ENCODE data around the gene ERFL.

The ERFL gene

DNA sequence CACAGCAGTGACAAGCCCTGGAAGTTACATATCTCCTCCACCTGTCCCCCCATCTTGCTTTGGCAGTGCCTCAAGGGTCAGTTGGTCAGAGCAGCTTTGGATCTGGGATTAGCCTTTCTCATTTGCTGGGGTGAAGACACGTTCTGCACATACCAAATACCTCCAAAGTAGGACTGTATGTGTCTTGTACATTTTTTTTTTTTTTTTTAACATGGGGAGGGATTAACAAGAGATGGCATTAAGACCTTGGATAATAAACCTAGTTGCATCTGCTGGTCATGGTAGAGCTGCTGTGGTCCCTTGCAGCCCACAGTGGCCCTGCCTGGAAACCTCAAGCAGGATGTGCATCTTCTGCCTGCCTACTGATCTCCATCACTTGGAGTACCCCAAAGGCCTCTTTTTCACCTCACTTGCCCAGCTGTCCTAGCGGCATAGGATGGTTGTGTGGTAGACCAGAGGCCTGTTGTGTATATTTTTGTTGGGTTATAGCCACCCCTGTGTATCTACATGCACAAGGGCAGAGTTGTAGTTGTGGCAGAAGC, 65.7 kb downstream of the ERFL start:
- TF ChIP-seq, protein P1, sequence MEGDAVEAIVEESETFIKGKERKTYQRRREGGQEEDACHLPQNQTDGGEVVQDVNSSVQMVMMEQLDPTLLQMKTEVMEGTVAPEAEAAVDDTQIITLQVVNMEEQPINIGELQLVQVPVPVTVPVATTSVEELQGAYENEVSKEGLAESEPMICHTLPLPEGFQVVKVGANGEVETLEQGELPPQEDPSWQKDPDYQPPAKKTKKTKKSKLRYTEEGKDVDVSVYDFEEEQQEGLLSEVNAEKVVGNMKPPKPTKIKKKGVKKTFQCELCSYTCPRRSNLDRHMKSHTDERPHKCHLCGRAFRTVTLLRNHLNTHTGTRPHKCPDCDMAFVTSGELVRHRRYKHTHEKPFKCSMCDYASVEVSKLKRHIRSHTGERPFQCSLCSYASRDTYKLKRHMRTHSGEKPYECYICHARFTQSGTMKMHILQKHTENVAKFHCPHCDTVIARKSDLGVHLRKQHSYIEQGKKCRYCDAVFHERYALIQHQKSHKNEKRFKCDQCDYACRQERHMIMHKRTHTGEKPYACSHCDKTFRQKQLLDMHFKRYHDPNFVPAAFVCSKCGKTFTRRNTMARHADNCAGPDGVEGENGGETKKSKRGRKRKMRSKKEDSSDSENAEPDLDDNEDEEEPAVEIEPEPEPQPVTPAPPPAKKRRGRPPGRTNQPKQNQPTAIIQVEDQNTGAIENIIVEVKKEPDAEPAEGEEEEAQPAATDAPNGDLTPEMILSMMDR (IDR thresholded peaks at IDR 0.05; ENCODE audit: extremely low read depth, insufficient read depth, missing control alignments), result no peak
- in situ Hi-C loops (cut with MboI; ENCODE audit: low pct_unique_long_range_greater_than_20kb, low sequenced_read_pairs, unreplicated experiment), result no loop called here

DNA sequence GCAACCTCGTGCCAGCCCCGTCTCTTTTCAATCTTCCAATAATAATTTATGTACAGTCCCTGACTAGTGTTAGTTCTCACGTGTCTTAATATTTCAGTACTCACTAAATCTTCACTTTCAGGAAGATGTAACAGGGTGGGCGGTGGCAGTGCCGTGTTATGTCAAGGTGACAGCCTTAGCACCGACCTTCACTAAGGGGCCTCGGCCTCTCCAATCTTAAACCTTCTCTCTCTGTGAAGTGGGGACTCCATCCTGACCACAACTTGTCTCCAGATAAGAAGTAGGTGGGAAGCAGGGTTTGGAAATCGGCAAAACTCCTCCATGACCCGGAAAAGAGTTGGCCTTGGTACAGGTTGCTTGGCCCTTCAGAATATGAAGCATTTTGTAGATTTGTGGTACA, 66.4 kb downstream of the ERFL start:
- TF ChIP-seq, protein P1 (IDR thresholded peaks at IDR 0.05; ENCODE audit: extremely low read depth, insufficient read depth, missing control alignments), result no peak
- in situ Hi-C loops (cut with MboI; ENCODE audit: low pct_unique_long_range_greater_than_20kb, low sequenced_read_pairs, unreplicated experiment), result no loop called here
- DNase-seq (ENCODE audit: low spot score), result no peak

More for the DNA sequence above, 65.7 kb downstream of the ERFL start:
- no peak for DNase-seq (ENCODE audit: low spot score)

DNA sequence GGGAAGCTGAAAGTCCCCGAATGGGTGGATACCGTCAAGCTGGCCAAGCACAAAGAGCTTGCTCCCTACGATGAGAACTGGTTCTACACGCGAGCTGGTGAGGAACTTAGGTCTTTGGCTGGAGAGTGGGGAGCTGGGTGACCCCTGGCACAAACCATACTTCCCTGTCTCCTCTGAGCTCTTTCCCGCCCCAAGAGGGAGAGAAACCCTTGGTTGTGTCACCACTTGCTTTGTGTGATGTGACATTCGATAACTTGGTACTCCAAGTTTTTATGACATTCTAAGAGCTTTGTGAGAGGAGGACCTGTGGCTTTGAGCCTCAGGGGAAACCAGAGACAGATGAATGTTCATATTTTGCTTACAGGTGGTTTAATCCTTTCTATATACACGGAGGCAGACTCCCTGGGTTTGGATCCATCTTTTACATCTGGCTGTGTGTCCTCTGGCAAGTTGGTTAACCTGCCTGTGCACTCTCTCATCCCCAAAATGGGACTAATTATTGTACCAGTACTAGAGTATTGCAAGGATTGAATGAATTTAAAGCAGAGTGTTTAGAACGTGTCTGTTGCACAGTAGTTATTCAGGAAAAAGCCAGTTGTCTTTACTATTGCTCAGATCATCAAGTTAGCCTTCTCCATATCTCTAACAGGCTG, 67.0 kb downstream of the ERFL start:
- TF ChIP-seq, protein P1 (IDR thresholded peaks at IDR 0.05; ENCODE audit: extremely low read depth, insufficient read depth, missing control alignments), result no peak
- no peak for DNase-seq (ENCODE audit: low spot score)
- in situ Hi-C loops (cut with MboI; ENCODE audit: low pct_unique_long_range_greater_than_20kb, low sequenced_read_pairs, unreplicated experiment), result no loop called here

DNA sequence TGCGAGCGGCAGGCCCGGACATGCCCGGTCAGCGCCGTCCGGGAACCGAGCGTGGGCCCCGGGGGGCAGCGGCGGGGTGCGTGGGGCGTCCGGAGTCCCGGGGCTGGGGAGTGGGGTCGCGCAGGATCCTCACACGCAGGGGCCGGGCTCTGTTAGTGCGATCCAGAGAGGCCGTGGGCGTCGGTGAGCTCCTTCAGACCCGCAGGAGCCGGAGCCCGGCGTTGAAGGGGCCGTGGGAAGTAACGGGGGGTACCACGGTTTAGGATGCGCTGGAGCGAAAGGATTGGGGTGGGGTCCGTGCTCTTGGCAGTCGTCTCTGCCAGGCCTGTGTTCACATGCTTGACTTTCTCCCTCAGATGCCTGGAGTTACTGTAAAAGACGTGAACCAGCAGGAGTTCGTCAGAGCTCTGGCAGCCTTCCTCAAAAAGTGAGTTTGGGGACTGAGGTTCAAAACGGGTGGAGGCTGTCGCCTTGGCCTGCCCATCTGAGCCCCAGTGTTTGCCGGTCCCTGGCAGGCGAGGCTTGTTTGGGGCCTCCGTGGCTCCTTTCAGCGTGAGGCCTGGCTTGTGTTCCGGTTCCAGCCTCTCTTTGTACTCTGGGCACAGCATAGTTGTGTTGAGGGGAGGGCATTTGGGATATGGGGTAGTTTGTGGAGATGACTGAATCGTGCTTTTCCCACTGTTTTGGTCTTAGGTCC, 67.7 kb downstream of the ERFL start:
- in situ Hi-C loops (cut with MboI; ENCODE audit: low pct_unique_long_range_greater_than_20kb, low sequenced_read_pairs, unreplicated experiment), result no loop called here
- no peak for DNase-seq (ENCODE audit: low spot score)
- TF ChIP-seq, protein P1 (IDR thresholded peaks at IDR 0.05; ENCODE audit: extremely low read depth, insufficient read depth, missing control alignments), result no peak

DNA sequence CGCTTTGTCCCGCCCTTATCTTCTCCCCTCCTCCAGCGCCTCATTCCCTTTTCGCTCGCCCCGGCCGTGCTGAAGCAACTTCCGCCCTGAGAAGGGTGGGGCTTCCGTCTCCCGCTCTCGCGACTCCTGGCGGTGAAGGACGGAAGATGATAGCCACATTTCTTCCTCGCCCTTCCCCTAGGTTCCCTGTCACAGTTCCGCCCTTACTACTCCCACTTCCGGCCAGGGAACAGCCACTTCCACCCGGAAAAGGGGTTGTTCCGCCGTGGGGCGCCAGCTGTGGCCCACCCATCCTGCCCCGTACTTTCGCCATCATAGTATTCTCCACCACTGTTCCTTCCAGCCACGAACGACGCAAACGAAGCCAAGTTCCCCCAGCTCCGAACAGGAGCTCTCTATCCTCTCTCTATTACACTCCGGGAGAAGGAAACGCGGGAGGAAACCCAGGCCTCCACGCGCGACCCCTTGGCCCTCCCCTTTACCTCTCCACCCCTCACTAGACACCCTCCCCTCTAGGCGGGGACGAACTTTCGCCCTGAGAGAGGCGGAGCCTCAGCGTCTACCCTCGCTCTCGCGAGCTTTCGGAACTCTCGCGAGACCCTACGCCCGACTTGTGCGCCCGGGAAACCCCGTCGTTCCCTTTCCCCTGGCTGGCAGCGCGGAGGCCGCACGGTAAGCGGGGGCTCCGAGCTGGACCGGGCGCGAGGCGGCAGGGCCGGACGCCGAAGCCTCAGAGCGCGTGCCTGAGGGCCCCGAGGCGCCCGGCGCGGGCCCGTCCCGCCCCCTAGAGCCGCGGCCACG, 68.4 kb downstream of the ERFL start, which contains the start of gene RPS19:
RPS19 (plus strand) TSS at position 638 of the 801 bp plus-strand sequence. CDS start 520 bp downstream, outside the sequence.
- in situ Hi-C loops (cut with MboI; ENCODE audit: low pct_unique_long_range_greater_than_20kb, low sequenced_read_pairs, unreplicated experiment), result no loop called here
- peak; percentile 98 for DNase-seq (ENCODE audit: low spot score)
- TF ChIP-seq, protein P1 (IDR thresholded peaks at IDR 0.05; ENCODE audit: extremely low read depth, insufficient read depth, missing control alignments), result peak; percentile 25

DNA sequence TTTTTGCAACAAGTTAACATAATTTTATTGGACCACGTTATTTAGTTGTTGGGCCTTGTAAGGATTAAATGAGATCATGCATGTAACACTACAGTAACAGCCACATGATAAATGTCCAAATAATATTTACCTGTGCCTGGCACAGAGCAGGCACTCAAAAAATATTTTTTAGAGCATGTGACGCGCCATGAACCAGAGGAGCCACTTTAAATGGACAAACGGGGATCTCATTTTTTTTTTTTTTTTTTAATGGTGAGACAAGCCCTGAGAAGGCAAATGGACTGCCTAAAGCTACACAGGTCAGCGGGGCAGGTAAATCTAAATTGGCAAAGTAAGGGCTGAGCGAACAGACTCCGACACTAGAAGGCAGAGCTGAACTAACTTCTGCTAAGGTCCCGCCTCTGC, 69.0 kb downstream of the ERFL start:
- TF ChIP-seq, protein P1 (IDR thresholded peaks at IDR 0.05; ENCODE audit: extremely low read depth, insufficient read depth, missing control alignments), result peak; percentile 39
- DNase-seq (ENCODE audit: low spot score), result no peak
- in situ Hi-C loops (cut with MboI; ENCODE audit: low pct_unique_long_range_greater_than_20kb, low sequenced_read_pairs, unreplicated experiment), result no loop called here

Measured in GM13977 (cell line).